NCI-H2171 (cell line): ENCODE results near the gene ZNF488.

Experiments used
- DNase-seq: peaks from one replicate; lab custom pipeline; 2025; lab: John Stamatoyannopoulos, UW

Gene ZNF488

GRCh38 chr10:47330366-47330765, 53.7 kb downstream of the ZNF488 start:
- DNase-seq: no peak

DNA sequence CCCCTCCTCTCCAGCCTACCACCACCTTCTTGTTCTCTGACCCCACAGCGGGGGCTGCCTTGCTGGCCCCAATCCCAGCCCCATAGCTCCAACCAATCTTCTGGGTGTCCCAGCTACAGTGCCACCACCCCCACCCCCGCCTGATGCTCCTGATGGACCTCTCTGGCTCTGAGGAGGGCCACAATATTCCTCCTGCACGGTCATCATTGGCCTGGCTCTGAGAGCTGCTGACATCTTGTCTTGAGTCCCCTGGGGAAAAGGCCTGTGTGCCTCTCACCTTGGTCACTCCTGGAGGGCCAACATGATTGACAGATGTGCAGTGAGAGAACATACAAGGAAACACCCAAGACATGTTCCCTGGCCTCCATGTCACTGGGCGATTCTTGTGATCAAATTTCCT, 54.2 kb downstream of the ZNF488 start:
- no peak for DNase-seq

- no peak for DNase-seq
These were observed 57.2 kb downstream of the ZNF488 start for GRCh38 chr10:47326927-47327330.

DNA sequence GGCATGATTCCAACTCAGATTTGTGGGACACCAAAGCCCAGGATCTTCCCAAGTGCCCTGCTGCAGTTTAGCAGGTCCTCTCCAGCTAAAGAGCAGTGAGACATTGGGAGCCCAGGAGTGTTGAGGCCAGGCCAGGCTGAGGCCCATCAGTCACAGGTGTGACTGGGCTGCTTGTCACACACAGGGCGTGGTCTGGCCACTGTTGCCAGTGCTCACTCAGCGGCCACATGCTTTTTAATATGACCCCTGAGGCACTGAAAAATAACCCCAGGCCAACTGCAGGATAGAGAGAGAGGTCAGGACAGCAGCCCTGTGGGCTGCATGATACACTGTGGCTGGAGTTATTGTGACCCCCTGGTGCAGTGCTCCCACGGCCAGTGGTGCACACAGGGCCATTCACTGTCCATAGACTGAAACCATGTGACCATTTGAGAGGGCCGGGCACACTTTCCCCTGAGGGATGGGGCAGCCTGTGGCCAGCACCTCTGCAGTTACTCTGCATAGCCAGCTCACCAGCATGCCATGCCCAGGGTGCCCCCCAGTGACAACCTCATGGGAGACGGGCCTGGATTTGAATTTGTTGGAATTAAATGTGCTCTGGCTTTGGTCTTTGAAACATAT, 57.7 kb downstream of the ZNF488 start:
- DNase-seq: no peak

GRCh38 chr10:47325303-47326291, 58.5 kb downstream of the ZNF488 start:
- DNase-seq: no peak

- DNase-seq: no peak
These were observed 60.3 kb downstream of the ZNF488 start for GRCh38 chr10:47323636-47324296.

DNA sequence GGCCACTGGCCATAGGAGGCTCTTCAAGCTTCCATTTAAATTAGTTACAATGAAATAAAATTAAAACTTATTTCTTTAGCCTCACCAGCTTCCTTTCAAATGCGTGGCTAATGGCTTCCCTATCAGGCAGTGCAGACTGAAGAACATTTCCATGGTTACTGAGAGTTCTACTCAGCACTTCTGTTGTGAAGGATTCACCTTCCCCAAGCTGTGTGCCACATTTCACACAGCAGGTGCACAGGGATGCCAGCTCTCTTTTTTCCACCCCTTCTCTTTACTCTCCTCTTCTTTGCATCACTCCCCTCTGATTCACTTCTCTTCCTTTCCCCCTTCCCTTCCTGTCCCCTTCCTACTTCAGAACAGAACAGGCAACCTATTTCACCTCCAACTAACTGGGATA, 61.0 kb downstream of the ZNF488 start:
- no peak for DNase-seq

DNA sequence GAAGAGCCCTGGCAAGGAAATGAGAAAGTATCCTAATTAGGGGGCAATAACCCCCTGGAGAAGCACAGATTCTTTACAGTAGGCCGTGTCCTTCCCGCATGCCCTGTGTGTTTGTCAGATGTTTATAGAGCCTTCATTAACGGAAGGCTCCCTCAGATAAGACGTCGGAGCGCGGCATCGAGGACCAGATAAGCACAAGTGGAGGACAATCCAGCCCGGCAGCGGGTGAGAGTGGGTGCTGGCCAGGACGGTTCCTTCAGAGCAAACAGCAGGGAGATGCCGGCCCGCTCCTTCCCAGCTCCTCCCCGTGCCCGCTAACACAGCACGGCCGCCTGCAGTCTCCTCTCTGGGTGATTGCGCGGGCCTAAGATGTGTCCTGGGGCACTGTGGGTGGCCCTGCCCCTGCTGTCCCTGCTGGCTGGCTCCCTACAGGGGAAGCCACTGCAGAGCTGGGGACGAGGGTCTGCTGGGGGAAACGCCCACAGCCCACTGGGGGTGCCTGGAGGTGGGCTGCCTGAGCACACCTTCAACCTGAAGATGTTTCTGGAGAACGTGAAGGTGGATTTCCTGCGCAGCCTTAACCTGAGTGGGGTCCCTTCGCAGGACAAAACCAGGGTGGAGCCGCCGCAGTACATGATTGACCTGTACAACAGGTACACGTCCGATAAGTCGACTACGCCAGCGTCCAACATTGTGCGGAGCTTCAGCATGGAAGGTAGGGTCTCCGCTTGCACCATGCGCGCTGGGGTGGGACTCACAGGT, 61.6 kb downstream of the ZNF488 start, which contains the start of gene GDF2:
GDF2 (plus strand) TSS at position 155 of the 762 bp plus-strand sequence; CDS start at position 370, 215 bp downstream.
- DNase-seq: no peak

- DNase-seq: no peak
These were observed 62.4 kb downstream of the ZNF488 start for GRCh38 chr10:47321521-47322195.

GRCh38 chr10:47320812-47321211, 63.3 kb downstream of the ZNF488 start:
- no peak for DNase-seq

DNA sequence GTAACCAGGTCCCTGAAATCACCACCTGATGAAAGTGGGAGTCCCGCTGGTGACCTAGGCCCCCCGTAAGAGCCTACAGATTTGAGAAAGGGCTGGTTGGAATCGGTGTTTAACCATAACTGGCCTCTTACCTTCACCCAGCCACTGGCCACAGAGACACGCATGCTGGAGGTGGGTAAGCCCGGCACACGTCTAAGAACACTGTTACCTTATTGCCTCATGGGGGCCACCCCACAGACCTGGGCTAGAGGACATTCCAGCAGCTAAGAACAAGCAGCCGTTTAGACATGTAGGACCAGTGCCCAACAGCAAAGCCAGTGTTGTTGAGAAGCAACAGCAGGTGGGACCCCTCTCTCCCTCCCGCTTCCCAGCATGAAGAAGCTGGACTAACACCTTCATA, 64.3 kb downstream of the ZNF488 start:
- no peak for DNase-seq

DNA sequence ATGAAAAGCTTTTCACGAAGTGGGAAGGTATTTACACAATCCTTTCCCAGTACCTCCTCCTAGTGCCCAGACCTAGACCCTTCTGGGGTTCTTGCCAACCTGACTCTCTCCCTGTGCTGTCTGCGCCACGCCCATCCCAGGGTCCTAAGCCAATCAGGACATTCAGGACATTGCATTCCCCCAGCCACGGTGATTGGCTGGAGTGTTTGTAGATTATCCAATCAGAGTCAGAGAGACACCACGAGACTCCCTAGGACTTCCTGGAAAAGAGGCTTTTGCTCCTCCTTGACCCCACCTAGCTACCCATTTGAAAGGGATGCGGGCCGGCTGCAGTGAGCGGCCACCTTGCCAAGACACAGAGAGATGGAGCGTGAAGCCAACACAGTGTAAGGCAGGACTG, 65.4 kb downstream of the ZNF488 start:
- DNase-seq: no peak

DNA sequence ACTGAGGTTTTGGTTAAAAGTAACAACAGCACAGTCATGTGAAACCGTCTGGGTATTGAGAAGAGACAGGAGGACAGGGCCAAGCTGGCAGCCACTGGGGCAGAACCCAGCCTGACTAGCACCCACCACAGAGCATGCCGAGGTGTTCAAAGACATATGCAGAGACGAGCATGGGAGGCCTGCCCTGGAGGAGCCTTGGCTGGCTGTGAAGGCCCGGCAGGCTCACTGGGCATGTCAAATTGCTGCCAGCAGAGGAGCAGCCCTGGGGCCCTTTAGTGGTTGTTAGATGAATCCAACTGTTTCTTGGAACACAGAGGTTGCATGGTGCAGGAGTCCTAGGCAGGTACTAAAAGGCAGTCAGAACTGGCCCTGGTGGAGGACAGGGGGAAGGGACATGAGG, 66.8 kb downstream of the ZNF488 start:
- DNase-seq: no peak

DNA sequence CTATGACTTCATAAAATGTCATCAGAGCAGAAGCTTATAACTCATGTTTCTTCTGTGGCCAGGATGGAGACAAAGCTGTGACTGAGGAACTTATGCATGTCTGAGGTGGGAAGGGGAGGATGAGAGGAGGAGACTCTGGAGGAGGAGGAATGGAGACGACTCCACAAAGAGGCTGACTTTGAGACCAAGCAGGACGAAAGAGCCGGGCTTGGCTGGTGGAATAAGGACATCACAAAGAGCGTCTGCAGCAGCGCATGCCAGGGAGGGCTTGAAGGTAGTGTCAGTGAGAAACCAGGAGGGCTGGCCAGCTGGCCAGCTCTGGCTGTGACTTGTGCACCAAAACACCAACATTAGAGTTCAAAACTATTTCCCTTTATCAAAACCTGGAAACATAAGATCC, 68.0 kb downstream of the ZNF488 start:
- DNase-seq: no peak
